8988T (cell line): Measurements from ENCODE around the gene ID2.

Experiments used
- DNase-seq: peaks from one replicate; pipeline ENCODE4 v3.0.0; 2011

ID2 gene

DNA sequence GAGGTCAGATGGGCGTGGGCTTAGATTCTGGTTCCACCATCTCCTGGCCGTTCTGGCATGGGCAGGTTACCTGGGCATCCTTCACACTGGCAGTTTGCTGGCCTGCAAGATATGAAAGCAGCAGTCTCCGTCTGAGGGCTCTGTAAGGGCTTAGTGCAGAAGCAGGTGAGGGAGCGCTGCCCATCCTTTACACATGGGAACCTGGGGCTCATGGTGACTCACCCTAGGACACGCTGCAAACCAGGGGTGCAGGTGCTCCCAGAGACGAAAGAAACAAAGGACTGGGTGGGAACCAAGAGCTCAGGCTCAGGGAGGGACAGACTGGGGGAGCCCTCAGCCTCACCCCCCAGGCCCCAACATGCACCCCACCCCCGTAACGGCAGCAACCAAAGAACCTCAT lies 10.7 kb upstream of the ID2 start:
- no peak for DNase-seq

DNA sequence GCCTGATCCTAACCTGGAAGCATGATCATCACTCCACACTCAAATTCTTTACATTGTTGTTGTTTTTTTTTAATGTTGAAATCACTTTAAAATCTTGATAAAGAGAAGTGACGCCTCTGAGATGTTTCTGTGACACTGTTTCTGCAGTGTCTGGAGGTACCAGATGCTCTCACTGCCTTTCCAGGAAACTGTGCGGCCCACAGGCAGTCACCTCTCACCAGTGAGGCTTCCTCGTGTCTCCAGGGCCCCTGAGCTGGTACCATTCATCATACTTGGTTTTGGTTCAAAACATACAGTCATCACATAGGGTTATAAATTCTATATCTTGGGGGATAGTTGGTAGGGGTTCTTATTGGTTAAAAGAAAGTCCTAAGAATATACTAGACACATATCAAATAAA lies 10.1 kb upstream of the ID2 start:
- no peak for DNase-seq

DNA sequence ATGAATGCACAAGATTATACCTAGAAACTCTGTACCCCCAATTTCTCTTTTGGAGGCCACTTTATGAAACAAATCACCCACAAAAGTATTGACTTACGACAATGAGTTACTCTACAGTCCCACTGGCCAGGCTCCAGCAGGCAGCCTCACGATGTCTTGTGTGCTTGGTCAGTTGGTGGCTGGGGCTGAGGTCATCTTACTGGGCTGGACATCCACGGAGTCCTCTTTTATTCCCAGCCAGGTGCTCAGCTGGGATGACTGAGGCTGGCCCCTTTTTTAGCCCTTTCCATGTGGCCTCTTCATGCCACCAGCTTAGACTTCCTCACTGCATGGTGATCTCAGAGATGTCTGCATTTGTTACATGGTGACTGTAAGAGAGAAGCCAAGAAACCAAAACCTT lies 8.9 kb upstream of the ID2 start:
- DNase-seq: no peak

DNA sequence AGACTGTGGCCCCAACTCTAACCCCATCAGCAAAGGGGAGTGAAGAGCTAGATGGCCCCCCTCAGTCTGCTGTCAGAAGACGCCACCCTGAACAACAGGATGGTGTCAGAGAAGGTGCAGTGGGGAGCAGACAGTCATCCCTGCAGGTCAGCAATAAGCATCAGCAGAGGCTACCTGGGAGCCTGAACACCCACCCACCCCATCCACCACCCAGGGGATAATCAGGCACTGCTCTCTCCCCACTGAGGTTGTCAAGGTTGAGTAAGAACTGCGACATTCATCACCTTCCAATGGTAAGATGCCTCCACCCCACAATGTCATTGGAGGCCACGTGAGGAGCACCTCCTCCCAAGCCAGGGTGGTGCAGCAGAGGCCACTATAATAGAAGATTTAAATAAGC lies 8.5 kb upstream of the ID2 start:
- DNase-seq: no peak

DNA sequence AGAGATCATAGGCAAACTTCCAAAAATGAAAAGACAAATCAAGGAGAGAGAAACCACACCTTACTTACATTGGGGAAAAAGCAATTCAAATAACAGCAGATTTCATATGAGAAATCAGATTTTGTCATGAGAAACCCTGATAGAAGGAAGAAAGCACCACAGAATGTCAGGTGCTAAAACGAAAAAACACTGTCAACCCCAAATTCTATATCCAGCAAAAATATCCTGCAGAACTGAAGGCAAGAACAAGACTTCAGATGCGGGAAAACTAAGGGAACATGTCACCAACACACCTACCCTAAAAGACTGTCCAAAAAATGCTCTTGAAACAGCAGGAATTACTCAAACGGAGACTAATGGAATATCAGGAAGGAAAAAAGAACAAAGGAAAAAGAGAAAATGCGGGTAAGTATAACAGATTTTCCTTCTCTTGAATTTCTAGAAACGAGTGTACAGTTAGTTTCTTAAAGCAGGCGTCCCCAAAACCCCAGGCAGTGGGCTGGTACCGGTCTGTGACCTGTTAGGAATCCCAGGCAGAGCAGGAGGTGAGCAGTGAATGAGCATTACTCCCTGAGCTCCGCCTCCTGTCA lies 7.3 kb upstream of the ID2 start:
- no peak for DNase-seq

DNA sequence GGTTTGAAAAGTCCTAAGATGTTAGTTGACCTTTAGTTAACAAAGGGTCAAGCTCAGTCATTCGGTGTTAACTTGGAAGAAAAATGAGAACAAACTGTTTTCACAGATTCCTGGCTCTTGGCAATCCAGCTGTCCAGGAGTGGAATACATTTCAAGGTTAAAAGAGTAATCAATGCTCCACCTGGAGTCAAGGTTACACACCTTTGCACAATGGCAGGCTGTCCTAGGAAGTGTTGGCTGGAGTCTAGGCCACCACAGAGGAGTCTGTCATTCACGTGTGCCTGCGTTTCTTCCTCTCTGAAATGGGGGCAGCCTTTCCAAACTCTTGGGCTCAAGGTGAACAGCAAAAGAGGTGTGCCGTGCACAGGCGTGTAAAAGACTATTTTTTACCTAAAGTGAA lies 6.3 kb upstream of the ID2 start:
- no peak for DNase-seq

DNA sequence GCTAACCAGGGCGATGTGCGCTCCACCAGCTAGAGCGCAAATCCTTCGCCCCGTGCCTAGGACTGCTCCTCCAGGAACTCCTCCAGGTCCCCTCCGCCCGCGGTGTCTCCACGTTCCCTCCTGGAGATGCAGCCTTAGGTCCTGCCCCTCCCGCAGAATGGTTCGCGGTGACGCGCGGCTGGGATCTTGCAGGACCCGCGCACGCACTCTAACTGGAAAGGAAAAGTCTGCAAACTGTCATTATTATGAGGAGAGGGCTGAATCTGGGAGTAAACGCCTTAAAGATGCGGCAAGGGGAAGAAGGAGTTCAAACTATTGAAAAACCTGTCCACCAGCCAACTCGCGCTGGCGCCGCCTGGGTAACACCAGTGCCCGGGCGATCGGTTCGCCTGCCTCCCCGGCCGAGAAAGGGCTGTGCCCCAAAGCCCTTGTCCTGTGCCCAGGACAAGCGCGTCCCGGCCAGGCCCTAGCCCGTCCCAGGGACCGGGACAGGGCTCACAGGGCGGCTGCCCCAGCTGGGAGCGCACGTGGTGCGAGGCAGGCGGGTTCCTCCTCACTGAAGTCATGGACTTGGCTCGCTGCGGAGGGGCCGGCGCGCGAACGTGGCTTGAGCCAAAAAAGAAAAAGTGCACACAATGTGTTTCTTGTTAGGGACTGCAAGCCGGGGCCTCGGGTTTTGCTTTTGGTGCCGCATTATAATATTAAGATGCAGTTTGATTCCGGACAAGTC lies 5.5 kb upstream of the ID2 start:
- DNase-seq: no peak

DNA sequence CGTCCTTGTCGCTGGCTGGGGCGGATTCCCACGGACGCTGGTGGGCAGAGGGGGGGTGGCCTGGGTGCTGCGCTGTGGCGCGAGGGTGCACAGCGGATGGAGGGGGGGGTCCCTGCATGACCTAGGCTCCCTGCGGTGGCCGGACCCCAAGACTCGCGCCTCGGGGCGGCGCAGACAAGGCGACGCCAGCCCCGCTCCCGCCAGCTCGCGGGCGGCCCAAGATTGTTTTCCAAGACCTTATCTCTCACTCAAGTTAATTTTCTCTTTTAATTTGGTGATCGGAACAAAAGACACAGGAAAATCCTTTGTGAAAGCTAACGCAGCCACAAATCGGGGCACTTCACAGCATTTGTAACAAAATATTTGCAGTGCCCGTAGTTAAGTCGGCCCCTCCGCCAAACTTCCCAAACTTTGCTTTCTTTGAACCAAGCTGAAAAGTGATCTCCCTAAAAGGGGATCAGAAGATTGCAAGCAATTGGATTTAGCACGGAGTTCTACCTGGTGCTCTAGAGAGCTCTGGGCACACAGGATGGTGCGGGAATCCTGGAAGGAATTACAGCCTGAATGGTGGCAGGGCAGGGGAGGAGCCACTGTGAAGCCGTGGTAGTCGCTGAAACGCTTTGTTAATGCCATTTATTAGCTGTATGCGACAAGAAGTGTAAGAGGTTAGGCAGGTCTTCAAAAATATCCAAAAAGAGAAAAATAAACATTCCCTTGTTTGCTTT lies 4.8 kb upstream of the ID2 start:
- no peak for DNase-seq

DNA sequence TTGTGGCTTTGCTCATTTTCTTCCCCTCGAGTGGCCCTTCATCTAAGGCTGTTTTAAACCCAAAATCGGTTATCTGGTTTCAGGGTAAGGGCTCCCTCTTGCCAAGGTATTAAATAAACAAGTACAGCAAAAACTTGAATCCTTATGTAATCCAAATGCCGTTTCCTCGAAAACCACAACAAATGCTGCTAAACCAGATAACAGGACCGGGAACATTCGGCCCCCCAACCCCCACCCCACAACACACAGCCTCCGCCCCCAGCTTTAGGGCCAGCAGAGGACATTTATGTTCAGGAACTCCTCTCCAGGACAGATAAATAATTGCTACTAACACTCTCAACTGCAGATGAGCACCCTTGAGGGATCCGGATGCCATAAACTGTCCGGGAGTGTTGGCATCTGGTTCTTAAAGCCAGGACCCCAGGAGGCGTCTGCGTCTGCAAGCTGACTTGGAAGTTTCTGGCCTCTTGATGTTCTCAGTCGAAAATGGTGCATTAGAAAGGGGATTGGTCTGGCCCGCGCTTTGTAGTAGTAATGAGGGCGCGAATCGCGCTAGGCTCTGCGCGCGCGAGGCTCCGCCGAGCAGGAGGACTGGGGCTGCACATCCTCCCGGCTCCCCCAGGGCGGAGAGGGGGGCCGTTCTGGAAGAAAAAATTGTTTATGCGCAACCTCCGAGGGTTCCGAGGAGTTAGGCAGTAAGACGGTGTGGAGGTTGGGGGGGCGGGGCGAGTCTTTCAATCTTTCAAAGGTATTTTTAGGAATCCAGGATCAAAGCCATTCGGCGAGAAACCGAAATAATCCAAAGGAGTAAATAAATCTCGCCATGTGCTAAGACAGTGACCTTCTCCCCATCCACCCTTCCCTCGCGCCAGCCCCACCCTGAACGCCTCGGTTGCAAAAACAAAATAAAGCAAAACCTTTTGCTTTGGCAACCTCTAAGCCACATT lies 3.9 kb upstream of the ID2 start:
- DNase-seq: peak; percentile 75

DNA sequence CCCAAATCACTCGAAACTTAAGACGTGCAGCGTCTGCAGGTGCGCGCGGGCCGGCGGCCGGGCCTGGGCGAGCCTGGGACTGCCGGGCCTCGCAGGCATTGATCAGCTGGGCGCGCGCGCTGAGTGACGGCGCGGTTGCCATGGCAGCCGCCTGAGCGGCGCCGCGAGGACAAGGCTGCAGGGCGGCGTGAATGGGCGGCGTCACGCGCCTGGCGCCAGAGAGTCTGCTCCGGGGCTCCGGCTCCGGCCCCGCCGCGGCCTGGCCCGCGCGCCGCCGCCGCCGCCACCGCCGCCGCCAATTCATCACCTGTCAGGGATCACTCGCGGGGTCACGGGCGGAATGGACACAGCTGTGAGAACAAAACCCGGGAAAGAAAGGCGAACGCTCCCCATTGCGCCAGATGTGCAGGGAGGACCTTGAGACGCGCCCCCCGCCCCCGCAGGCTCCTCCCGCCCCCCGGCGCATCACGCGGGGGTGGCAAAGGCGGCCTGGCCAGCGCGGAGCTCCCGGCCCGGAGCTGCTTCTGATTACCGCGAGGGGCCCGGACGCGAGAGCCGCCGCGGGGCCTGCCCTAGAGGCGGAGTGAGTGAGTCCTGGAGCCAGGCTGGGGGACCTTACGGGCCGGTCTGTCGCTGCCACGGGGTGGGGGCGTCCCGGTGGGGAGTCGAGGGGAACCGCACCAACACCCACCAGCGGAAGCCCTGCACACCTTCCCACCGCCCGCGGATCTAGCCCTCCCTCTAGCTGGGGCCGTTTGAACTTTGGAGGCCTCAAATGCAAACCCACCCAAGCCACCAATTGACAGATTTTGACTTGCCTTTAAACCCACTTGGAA lies 2.9 kb upstream of the ID2 start:
- DNase-seq: peak; percentile 95

DNA sequence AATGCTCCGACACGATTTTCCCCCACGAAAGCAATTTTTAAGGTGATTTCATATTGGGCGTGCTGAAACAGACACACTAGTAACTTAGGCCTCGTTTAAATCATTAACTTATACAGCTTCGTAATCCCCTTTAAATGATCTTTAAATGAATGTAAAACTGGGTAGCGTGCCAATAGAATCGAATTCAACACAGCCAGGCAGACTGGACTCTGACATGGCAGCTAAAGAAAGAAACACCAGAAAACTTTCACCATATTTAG lies 2.4 kb upstream of the ID2 start:
- no peak for DNase-seq

DNA sequence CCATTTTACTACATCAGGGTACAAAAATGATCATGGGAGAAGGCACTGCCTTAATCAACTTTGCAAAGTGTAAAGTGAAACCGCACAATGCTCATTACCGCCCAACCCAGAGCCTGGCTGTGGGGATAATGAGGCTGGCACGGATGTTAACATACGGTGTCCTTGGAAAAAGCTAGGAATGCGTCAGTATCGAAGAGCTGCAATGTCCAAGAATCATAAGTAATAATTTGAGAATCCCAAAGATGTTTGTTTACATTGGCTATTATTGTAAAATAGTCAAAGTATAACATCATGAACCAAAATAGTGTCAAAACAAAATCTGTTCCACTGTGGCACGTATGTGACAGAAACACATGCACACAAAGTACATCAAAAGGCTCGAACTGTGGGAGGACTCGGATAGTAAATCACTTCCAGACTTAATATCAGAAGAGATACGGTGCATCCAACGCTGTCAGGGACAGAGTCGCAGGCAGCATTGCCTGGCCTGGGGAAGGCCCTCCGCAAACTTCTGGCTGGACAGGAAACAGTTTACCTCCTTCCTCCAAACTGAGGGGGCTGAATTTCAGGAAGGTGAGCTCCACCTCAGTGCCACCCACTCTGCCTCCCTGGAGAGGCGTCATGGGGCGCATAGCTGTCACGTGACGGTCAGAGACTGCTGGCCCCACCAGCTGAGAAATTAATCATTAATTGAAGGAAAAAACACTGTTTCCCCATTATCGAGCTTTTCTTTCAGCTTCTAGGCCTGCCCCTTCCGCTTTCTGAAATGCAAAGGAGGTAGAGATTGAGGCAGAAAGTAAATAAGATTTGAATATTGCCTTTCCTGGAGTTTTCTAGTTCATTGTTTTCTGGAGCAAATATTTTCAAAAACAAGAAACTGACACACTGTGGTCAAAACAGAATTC lies 1.8 kb upstream of the ID2 start:
- no peak for DNase-seq

DNA sequence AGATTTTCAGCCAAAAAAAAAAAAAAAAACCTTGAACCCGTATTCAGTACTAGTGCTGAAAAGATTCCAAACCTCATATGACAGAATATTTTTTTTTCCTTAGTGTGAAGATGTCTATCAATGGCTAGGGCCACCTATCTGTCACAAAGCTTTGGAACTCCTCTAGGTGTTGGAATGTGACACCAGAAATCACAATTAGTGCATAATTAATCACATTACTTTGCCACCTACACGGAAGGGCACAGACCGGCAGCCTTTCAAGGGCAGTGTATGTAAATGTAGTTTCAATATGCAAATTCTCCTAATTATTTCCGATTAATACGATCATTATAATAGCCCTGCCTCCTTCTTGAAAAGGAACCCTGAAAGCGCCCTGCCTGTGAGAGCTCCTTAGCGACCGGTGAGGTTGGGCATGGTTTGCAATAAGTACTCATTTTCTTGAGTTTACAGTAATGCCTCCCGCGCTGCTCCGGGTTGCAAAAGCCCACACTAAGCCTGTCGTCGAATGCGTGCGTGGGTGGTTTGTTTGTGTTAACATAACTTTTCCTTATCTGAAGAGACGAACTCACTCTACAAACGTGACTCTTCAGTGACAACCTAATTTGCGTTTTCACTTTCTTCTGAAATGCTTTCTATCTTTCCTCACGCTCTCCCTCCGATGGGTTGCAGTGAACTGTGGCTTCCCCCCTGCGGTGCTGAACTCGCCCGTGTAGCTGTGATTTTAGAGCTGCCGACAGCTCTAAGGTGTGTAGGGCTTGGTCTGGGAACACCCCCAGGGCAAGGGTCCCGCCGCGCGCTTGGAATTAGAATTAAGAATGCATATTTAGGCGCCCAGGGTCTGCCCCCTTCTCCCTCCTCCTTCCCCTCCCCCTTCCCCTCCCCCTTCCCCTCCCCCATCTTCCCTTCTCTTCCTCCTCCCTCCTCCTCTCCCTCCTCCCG lies 765 bp upstream of the ID2 start:
- no peak for DNase-seq

DNA sequence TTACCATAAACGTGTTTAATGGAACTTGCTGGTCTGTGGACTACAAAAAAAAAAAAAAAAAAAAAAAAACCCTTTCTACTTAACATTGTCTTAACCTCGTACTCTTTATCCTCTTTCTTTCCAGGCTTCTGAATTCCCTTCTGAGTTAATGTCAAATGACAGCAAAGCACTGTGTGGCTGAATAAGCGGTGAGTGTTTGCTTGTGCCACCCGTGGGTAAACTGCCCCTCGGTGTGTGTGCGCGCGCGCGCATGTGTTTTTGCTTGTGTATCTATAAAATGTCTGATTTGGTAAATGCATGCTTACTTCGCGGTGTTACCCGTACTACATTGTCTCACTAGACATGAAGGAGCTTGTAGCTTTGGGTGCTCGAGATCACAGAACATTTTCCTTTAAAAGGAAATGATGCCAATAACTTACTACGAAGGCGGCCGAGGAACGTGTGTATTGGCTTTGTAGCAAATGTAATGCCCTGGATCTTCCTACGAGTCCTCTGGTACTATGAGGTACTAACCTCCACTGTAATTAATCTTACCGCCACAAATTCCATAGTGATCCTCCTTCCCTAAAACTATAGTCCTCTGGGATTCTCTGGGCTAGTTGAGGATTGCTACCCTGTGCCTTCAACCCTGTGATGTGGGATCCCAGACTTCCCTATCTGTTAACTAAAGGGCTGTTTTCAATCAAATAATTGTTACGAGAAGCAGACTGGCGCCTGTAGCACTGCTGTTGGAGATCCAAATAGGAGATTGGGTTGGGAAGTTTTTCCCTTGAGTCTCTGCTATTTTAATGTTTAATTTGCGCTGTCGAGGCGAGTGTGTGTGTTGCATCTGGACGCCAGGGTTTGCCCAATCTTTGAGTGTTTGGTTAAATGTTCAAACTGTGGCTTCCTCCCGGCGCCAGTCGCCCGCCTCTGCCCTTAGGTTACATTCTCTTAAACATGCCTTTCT lies 1.1 kb downstream of the ID2 start:
- DNase-seq: no peak

DNA sequence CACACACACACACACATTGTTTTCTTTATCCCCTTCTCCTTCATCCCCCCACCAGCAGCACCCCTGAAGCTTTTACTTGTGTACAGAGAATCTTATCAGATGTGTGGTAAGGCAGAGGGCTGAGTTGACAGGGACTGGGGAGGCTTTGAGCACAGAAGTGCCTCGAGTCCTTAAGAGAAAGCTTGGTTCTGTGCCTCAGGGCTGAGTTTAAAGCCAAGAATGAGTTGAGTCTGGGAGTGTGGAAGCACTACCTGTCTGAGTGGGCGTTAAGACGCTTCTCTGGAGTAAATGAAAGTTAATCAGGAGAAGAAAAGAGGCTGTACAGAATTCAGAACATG lies 2.7 kb downstream of the ID2 start:
- no peak for DNase-seq

DNA sequence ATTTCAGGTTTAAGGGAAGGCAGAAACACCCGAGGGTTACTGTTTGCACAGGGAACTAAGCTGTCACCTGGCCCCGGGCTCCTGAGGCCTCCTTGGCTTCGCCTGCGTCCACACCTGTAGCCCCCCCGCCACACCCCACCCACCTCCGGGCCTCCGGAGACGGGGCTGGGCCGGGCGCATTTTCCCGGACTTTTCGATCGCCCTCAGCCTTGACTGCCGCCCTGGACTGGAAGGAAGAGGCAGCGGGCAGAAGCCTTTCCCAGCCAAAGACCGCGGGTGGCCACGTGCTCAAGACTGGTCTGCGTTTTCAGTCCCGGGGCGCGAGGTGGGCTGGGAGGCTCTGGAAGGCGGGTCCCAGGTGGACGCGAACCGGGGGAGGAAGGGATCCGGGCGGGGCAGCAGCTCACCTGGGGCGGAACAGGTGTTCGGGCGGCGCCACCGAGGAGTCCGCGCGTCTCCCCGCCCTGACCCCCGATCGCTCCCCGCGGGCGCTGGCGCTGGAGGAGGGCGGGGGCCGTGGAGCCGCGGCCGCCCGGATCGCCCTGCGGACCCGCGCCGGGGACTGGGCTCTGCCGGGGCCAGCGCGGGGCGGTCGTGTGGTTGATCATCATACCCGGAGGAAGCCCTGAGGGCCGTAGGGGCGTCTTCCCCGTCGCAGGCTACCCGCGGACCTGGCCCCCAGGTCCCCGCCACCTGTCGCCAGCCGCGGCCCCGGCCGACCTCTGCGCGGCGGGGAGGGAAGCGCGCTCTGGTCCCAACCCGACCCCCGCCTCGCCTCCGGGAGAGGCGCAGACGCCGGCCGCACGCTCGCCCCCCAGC lies 3.2 kb downstream of the ID2 start:
- DNase-seq: peak; percentile 63

DNA sequence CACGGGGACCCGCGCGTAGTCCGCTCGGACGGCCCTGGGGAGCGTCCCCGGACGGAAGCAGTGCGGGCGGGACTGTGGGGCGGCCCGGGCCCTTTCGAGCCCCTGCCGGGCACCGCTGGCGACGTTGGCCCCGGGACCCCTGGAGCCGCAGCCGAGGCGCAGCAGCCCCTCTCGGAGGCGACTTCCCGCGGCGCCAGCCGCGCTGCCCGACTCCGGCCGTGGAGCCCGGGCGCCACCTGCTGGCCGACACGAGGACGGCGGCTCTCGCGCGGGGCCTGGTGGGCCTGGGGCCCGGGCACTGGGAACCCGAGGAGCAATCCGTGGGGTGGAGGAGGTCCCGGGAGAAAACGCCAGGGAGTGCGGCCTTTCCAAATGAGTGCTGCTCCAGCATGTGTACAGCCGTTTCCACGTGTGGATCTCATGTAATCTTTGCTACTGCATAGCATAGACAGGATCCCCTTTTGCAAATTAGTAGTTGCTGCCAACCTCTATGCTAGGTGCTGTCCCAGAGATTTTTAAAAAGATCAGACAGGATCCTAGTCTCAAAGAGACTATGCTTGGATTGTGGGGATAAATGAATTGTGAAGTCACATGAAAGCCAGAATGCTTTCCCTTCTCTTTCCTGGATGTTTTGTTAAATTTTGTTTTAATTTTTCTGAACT lies 4.0 kb downstream of the ID2 start:
- DNase-seq: peak; percentile 90
